ENCODE data around the gene LTBP2. TPM values are rescaled to one million over a fixed set of nuclear protein-coding genes. Genes with fewer than 3 reads are reported as not detected.

LTBP2 gene
- total RNA-seq, 1 experiment from 2014 or later: 1.5 TPM

DNA sequence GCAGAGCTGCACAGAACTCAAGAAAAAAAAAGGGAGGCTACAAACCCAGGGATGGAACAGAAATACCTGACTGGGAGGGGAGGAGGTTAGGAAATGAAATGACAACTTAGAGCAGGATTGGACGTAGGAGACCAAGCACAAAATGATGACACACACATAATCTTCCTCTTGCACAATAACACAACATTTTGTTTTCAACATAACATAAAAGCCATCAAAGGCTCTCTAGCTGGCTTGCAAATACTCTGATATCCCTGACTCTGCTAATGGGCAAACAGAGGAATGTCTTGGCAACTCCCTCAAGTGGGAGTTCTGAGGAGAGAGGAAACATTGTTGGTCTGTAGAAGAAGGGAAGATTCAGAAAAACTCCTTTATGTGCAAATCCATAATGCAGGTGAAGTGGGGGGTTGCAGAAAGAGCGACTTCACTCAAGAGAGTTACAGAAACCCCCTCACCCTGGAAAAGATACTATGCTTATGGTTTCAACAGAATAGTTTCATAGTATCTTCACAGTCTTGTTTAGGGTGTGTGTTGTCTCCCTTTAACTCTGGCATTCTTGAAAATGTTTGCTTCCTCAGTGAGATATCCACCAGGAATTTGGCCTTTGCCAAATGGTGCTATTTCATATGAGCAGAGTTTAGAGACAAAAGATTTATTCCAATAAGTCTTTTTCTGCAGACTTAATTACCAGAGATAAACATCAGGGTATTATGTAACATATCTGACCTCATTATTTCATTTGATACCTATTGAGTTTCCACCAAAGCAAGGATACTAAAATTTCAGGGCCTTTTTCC, 43.8 kb upstream of the LTBP2 start:
- ChIA-PET POLR2A (no interaction called here), RAD21 (ENCODE audit: low non-redundant PET in 1 of 2, low total read pairs in 2 of 2, uncharacterized antibody in 2 of 2, unreplicated experiment in 2 of 2) (no interaction called here), CTCF (no interaction called here)
- Histone ChIP-seq H3K27ac (ENCODE audit: low read depth, low read length) (no peak overlapping the region), H3K27me3 (ENCODE audit: insufficient read depth, low read length) (no peaks in the 10 kb centered on the region), H3K9ac (ENCODE audit: low read length) (no peak overlapping the region), H3K4me3 (replicated peaks in 1 of 2; ENCODE audit: low read depth in 1 of 2, low read length in 2 of 2) (no peak overlapping the region), H3K9me2 (ENCODE audit: insufficient read depth) (no peaks in the 10 kb centered on the region), H3K4me2 (ENCODE audit: low read length) (no peak overlapping the region), H3K36me3 (ENCODE audit: control insufficient read depth in 1 of 2, insufficient read depth in 2 of 2, low read length in 2 of 2) (peaks cover 0 to 2% of the 10 kb centered on the region in 2 experiments; a peak in 1 of 4 replicates), H2AFZ (ENCODE audit: low read depth, low read length, poor library complexity, severe bottlenecking) (no peak overlapping the region), H3K9me3 (ENCODE audit: control insufficient read depth in 1 of 2, insufficient read depth in 1 of 2, low read depth in 1 of 2, low read length in 2 of 2) (no peaks in the 10 kb centered on the region), H3K4me1 (ENCODE audit: control insufficient read depth in 1 of 2, insufficient read depth in 2 of 2, low read length in 2 of 2) (no peaks in the 10 kb centered on the region; a peak in 1 of 4 replicates), H4K20me1 (ENCODE audit: insufficient read depth) (no peaks in the 10 kb centered on the region), H3K79me2 (ENCODE audit: insufficient read depth, low read length) (no peaks in the 10 kb centered on the region)
- intact Hi-C loops (cut with micrococcal nuclease): no loop called here
- ATAC-seq (no peak), DNase-seq (ENCODE audit: low read depth, low spot score) (no peak)
- TF ChIP-seq EZH2phosphoT487 (IDR thresholded peaks at IDR 0.05; ENCODE audit: borderline replicate concordance) (no peak), SIN3A (IDR thresholded peaks at IDR 0.05; ENCODE audit: low read depth) (no peak), EGR1 (IDR thresholded peaks at IDR 0.05; ENCODE audit: low read depth) (no peak), ELF1 (IDR thresholded peaks at IDR 0.05; ENCODE audit: borderline replicate concordance, low read depth) (no peak), ZNF274 (IDR thresholded peaks at IDR 0.05; ENCODE audit: low read depth, low read length) (no peak)
- TF ChIP-seq, protein P1, sequence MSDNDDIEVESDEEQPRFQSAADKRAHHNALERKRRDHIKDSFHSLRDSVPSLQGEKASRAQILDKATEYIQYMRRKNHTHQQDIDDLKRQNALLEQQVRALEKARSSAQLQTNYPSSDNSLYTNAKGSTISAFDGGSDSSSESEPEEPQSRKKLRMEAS (IDR thresholded peaks at IDR 0.05): no peak
- TF ChIP-seq, protein P2, sequence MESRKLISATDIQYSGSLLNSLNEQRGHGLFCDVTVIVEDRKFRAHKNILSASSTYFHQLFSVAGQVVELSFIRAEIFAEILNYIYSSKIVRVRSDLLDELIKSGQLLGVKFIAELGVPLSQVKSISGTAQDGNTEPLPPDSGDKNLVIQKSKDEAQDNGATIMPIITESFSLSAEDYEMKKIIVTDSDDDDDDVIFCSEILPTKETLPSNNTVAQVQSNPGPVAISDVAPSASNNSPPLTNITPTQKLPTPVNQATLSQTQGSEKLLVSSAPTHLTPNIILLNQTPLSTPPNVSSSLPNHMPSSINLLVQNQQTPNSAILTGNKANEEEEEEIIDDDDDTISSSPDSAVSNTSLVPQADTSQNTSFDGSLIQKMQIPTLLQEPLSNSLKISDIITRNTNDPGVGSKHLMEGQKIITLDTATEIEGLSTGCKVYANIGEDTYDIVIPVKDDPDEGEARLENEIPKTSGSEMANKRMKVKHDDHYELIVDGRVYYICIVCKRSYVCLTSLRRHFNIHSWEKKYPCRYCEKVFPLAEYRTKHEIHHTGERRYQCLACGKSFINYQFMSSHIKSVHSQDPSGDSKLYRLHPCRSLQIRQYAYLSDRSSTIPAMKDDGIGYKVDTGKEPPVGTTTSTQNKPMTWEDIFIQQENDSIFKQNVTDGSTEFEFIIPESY (IDR thresholded peaks at IDR 0.05; ENCODE audit: extremely low read depth, insufficient replicate concordance, low read length): no peak
- no TSS peak for BruUV-seq (replicated peaks)
